Peyer's patch (tissue), 4 donors: Measurements from ENCODE around the gene ARHGAP20.

Experiments
- CTCF ChIP-seq, 6 experiments: fragments of 450-650 bp in 4 of 6; fragments of 200-600 bp in 2 of 6; sonication (generic) in 1 of 6; IDR thresholded peaks; one replicate each; pipeline ENCODE4 v1.5.1; 2017 to 2019; ENCODE audit warnings: antibody characterized with exemption in 6 of 6, mild to moderate bottlenecking in 3 of 6, moderate library complexity in 1 of 6
- POLR2A ChIP-seq, 2 donors: fragments of 450-650 bp; IDR thresholded peaks; one replicate each; pipeline ENCODE4 v1.5.1; 2017; ENCODE audit warnings: antibody characterized with exemption in 2 of 2, mild to moderate bottlenecking in 2 of 2, moderate library complexity in 2 of 2

GRCh38 chr11:110587972-110588371, 124.3 kb downstream of the ARHGAP20 start:
- TF ChIP-seq CTCF (IDR thresholded peaks at IDR 0.05) (no peak), POLR2A (IDR thresholded peaks at IDR 0.05) (no peak)
